ENCODE measurements around the gene ADGRG7. TPM values are rescaled to one million over a fixed set of nuclear protein-coding genes. Genes with fewer than 3 reads are reported as not detected.
"Not testable (repeated sequence)": the region's sequence is repeated elsewhere in the genome, so short reads cannot be mapped to it uniquely, and the experiment has no call there.

The ADGRG7 gene
- total RNA-seq, 1 donor from 2014 or later, result not detected

DNA sequence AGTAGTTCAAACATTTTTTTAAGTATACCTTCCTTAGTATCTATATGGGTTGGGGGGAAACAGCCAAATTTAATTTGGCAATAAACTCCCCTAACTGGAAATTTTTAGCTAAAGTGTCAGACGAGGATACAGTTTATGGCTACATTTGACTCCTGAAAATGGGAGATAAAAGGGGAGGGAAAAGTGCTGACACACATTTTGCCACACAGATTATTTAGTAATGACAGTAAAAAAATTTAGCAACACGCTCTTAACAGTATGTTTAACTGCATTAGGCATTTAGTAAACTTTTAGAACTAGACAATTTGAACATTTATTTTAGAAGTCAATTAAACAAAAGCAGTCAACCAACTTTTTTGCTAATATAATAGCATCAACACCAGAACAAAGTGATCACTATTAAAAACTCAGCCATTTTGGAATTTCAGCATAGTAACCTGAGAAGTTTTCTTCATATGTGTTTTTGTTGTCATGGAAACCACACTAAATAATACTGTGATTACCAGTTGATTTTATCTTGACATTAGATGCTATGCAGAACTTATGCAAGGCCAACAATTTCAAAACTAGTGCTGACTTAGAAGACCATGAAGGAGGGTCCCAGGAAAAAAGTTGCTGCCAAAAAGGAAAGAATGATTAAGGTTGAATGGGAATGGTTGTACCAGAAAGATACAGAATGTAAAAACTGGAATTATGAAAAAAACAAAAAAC is 52.9 kb downstream of the ADGRG7 start:
- Histone ChIP-seq H3K27me3 (ENCODE audit: control insufficient read depth in 3 of 3, insufficient read depth in 3 of 3, low read length in 3 of 3) (no peaks in the 10 kb centered on the region), H3K4me3 (ENCODE audit: low read length in 3 of 3) (no peak overlapping the region), H3K4me1 (ENCODE audit: control insufficient read depth in 3 of 3, insufficient read depth in 3 of 3, low read length in 3 of 3) (no peaks in the 10 kb centered on the region), H3K36me3 (ENCODE audit: control insufficient read depth in 3 of 3, insufficient read depth in 3 of 3, low read length in 3 of 3) (no peaks in the 10 kb centered on the region), H3K9me3 (ENCODE audit: control insufficient read depth in 3 of 3, low read length in 3 of 3) (no peaks in the 10 kb centered on the region), H3K27ac (ENCODE audit: low read depth, low read length) (no peak overlapping the region), H3K9ac (ENCODE audit: low read depth in 1 of 3, low read length in 3 of 3) (no peak overlapping the region)

DNA sequence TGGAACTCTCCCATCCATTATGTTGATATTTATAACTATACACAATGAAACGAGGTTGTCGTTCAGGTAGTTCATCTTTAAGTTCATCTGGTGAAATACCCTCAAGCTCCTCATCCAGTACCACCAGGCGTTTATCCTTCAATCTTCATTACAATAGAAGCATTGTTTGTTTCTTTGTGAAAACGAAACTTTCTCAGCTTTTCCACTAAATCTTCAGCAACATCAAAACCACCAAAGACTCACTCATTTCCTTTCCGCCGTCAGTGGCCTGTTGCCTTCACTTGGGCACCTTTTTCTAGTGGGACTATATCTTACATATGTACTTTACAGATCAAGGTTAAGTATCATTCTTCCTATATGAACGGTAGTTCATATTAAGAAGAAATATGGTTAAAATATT is 55.8 kb downstream of the ADGRG7 start:
- no peak overlapping the region for H3K4me3 ChIP-seq (ENCODE audit: low read length in 3 of 3)
- peaks cover 0 to 2% (median 2%) of the 10 kb centered on the region in 3 donors for H3K9me3 ChIP-seq (ENCODE audit: control insufficient read depth in 3 of 3, low read length in 3 of 3)
- no peak overlapping the region for H3K27ac ChIP-seq (ENCODE audit: low read depth, low read length)
- H3K9ac ChIP-seq (ENCODE audit: low read depth in 1 of 3, low read length in 3 of 3), result no peak overlapping the region
- no peaks in the 10 kb centered on the region for H3K27me3 ChIP-seq (ENCODE audit: control insufficient read depth in 3 of 3, insufficient read depth in 3 of 3, low read length in 3 of 3)
- no peaks in the 10 kb centered on the region for H3K36me3 ChIP-seq (ENCODE audit: control insufficient read depth in 3 of 3, insufficient read depth in 3 of 3, low read length in 3 of 3)
- H3K4me1 ChIP-seq (ENCODE audit: control insufficient read depth in 3 of 3, insufficient read depth in 3 of 3, low read length in 3 of 3), result no peaks in the 10 kb centered on the region

DNA sequence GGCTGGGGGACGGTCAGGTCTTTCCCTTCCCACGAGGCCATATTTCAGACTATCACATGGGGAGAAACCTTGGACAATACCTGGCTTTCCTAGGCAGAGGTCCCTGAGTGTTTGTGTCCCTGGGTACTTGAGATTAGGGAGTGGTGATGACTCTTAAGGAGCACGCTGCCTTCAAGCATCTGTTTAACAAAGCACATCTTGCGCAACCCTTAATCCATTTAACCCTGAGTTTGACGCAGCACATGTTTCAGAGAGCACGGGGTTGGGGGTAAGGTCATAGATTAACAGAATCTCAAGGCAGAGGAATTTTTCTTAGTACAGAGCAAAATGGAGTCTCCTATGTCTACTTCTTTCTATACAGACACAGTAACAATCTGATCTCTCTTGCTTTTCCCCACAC is 57.3 kb downstream of the ADGRG7 start:
- H3K36me3 ChIP-seq (ENCODE audit: control insufficient read depth in 3 of 3, insufficient read depth in 3 of 3, low read length in 3 of 3); H3K27ac ChIP-seq (ENCODE audit: low read depth, low read length); H3K27me3 ChIP-seq (ENCODE audit: control insufficient read depth in 3 of 3, insufficient read depth in 3 of 3, low read length in 3 of 3); H3K4me1 ChIP-seq (ENCODE audit: control insufficient read depth in 3 of 3, insufficient read depth in 3 of 3, low read length in 3 of 3); H3K4me3 ChIP-seq (ENCODE audit: low read length in 3 of 3); H3K9ac ChIP-seq (ENCODE audit: low read depth in 1 of 3, low read length in 3 of 3); H3K9me3 ChIP-seq (ENCODE audit: control insufficient read depth in 3 of 3, low read length in 3 of 3): not testable (repeated sequence)

DNA sequence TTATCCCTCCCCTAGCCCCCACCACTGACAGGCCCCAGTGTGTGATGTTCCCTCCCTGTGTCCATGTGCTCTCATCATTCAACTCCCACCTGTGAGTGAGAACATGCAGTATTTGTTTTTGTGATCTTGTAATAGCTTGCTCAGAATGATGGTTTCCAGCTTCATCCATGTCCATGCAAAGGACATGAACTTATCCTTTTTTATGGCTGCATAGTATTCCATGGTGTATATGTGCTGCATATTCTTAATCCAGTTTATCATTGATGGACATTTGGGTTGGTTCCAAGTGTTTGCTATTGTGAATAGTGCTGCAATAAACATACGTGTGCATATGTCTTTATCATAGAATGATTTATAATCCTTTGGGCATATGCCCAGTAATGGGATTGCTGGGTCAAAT is 57.9 kb downstream of the ADGRG7 start:
- not testable (repeated sequence) for H3K9me3 ChIP-seq (ENCODE audit: control insufficient read depth in 3 of 3, low read length in 3 of 3); H3K27me3 ChIP-seq (ENCODE audit: control insufficient read depth in 3 of 3, insufficient read depth in 3 of 3, low read length in 3 of 3); H3K4me1 ChIP-seq (ENCODE audit: control insufficient read depth in 3 of 3, insufficient read depth in 3 of 3, low read length in 3 of 3); H3K36me3 ChIP-seq (ENCODE audit: control insufficient read depth in 3 of 3, insufficient read depth in 3 of 3, low read length in 3 of 3); H3K27ac ChIP-seq (ENCODE audit: low read depth, low read length); H3K4me3 ChIP-seq (ENCODE audit: low read length in 3 of 3); H3K9ac ChIP-seq (ENCODE audit: low read depth in 1 of 3, low read length in 3 of 3)

DNA sequence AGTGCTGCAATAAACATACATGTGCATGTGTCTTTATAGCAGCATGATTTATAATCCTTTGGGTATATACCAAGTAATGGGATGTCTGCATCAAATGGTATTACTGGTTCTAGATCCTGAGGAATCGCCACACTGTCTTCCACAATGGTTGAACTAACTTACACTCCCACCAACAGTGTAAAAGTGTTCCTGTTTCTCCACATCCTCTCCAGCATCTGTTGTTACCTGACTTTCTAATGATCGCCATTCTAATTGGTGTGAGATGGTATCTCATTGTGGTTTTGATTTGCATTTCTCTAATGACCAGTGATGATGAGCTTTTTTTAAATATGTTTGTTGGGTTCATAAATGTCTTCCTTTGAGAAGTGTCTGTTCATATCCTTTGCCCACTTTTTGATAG is 61.6 kb downstream of the ADGRG7 start:
- H3K4me1 ChIP-seq (ENCODE audit: control insufficient read depth in 3 of 3, insufficient read depth in 3 of 3, low read length in 3 of 3); H3K27ac ChIP-seq (ENCODE audit: low read depth, low read length); H3K9me3 ChIP-seq (ENCODE audit: control insufficient read depth in 3 of 3, low read length in 3 of 3); H3K27me3 ChIP-seq (ENCODE audit: control insufficient read depth in 3 of 3, insufficient read depth in 3 of 3, low read length in 3 of 3); H3K9ac ChIP-seq (ENCODE audit: low read depth in 1 of 3, low read length in 3 of 3); H3K36me3 ChIP-seq (ENCODE audit: control insufficient read depth in 3 of 3, insufficient read depth in 3 of 3, low read length in 3 of 3); H3K4me3 ChIP-seq (ENCODE audit: low read length in 3 of 3): not testable (repeated sequence)

DNA sequence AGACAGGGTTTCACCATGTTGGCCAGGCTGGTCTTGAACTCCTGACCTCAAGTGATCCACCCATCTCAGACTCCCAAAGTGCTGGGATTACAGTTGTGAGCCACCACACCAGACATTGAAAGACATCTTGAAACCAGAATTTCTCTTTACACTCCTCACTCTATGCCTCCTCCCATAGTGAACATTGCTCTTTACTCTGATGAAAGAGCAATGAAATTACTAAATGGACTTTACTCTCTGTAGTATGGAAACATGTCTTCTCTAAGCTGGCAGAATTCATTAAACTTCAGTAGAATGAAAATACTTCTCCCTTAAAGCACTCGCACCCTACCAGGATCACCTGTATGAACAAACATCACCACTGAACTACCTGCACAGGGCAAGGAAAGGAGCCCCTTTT is 72.1 kb downstream of the ADGRG7 start:
- Histone ChIP-seq H3K4me3 (ENCODE audit: low read length in 3 of 3) (no peak overlapping the region), H3K4me1 (ENCODE audit: control insufficient read depth in 3 of 3, insufficient read depth in 3 of 3, low read length in 3 of 3) (no peaks in the 10 kb centered on the region), H3K36me3 (ENCODE audit: control insufficient read depth in 3 of 3, insufficient read depth in 3 of 3, low read length in 3 of 3) (no peaks in the 10 kb centered on the region), H3K9ac (ENCODE audit: low read depth in 1 of 3, low read length in 3 of 3) (no peak overlapping the region), H3K27me3 (ENCODE audit: control insufficient read depth in 3 of 3, insufficient read depth in 3 of 3, low read length in 3 of 3) (no peaks in the 10 kb centered on the region), H3K9me3 (ENCODE audit: control insufficient read depth in 3 of 3, low read length in 3 of 3) (no peaks in the 10 kb centered on the region), H3K27ac (ENCODE audit: low read depth, low read length) (no peak overlapping the region)

DNA sequence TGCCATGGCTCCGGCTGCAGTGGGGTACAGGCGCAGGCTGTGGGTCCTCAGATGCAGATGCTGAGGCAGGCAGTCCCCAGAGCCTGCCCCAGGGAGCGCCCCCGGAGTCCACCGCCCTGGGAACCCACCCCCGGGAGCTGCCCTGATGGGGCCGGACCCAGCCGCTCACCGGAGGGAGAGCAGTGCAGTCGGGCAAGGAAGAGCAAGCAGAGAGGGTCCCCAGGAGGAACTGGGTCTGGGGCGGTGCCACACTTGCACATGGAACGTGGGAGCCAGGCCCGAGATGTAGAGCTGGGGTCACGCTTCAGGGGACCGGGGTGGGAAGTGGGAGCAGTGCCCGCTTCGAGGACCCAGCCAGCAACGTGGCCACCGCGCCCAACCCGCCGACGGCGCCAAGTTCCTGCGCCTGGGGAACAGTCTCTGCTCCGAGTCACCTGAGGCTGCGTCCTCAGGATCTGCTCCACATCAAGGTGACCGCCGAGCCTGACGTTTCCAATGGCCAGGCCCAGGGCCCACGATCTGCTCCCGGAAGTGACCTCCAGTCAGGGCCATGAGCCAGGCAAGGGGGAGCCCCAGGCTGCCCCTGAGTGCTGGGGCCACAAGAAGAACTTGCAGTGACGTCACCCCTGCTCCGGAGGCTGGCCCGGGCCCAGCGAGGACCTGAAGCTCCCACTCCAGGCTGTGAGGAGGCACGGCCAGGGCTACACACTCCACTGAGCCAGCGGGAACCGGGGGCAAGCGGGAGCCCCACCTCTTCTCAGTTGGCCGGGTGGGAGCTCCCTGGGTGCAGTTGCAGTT is 72.9 kb downstream of the ADGRG7 start:
- no peak overlapping the region for H3K27ac ChIP-seq (ENCODE audit: low read depth, low read length)
- H3K4me1 ChIP-seq (ENCODE audit: control insufficient read depth in 3 of 3, insufficient read depth in 3 of 3, low read length in 3 of 3), result no peaks in the 10 kb centered on the region
- H3K36me3 ChIP-seq (ENCODE audit: control insufficient read depth in 3 of 3, insufficient read depth in 3 of 3, low read length in 3 of 3), result no peaks in the 10 kb centered on the region
- H3K27me3 ChIP-seq (ENCODE audit: control insufficient read depth in 3 of 3, insufficient read depth in 3 of 3, low read length in 3 of 3), result no peaks in the 10 kb centered on the region
- H3K9ac ChIP-seq (ENCODE audit: low read depth in 1 of 3, low read length in 3 of 3), result no peak overlapping the region
- no peaks in the 10 kb centered on the region for H3K9me3 ChIP-seq (ENCODE audit: control insufficient read depth in 3 of 3, low read length in 3 of 3)
- peak overlapping the region in 1 of 3 donors; percentile 14 for H3K4me3 ChIP-seq (ENCODE audit: low read length in 3 of 3)

DNA sequence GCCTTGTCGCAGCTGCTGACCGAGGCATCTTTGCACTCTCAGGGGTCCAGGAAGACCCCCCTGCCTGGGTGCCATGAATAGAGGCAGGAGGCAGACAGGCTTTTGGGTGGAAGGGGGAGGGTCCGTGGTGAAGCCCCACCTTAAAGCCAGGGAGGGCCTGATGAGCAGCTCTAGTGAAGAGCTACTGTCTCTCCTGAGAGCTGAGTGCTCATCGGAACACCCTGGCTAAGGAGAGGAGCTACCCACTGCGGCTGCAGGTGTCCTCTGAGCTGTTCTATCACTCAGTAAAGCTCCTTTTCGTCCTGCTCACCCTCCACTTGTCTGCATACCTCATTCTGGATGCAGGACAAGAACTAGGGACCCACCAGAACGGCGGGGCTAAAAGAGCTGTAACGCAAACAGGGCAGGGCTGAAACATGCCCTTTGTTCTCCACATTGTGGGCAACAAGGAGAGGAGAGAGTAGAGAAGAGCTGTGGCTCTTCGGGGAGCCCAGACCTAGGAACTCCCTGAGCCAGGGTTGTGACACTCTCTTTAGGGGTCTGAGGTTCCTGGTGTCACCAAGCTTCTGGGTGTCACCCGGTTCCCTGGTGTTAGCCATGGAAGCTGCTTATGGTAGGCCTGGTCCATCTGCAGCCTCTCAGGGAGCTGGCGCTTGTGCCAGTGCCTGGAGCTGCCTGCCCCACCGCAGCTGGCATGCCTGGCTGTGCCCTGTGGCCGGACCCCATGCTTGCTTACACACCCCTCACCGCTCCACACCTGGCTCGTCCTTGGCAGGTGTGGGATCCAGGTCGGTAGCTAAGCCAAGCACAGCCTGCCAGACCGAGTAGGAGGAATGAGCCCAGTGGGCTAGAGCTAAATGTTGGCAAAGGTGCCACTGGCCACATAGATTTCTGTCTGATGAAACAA is 73.7 kb downstream of the ADGRG7 start:
- Histone ChIP-seq H3K27ac (ENCODE audit: low read depth, low read length) (no peak overlapping the region), H3K9me3 (ENCODE audit: control insufficient read depth in 3 of 3, low read length in 3 of 3) (no peaks in the 10 kb centered on the region), H3K27me3 (ENCODE audit: control insufficient read depth in 3 of 3, insufficient read depth in 3 of 3, low read length in 3 of 3) (no peaks in the 10 kb centered on the region), H3K36me3 (ENCODE audit: control insufficient read depth in 3 of 3, insufficient read depth in 3 of 3, low read length in 3 of 3) (no peaks in the 10 kb centered on the region), H3K4me3 (ENCODE audit: low read length in 3 of 3) (peak overlapping the region in 1 of 3 donors; percentile 14), H3K4me1 (ENCODE audit: control insufficient read depth in 3 of 3, insufficient read depth in 3 of 3, low read length in 3 of 3) (no peaks in the 10 kb centered on the region), H3K9ac (ENCODE audit: low read depth in 1 of 3, low read length in 3 of 3) (no peak overlapping the region)

DNA sequence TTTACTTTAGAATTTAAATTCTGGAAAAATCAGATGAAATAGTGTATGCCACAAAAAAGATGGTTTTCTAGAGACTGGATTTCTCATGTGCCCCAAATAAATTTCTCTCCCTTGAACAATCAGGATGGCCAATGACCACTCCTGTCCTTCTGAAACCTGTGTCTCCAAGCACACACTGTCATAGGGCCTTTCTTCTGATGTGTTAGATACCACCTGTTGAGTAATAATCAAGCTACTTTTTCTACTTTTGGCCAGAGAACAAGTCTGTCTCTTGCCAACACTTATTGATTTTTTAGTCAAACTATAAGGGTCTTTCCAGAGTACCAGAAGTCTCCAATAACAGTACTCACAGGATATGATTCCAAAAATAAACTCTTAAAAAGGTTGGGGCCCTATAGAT is 83.8 kb downstream of the ADGRG7 start:
- Histone ChIP-seq H3K27ac (ENCODE audit: low read depth, low read length) (no peak overlapping the region), H3K36me3 (ENCODE audit: control insufficient read depth in 3 of 3, insufficient read depth in 3 of 3, low read length in 3 of 3) (no peaks in the 10 kb centered on the region), H3K9me3 (ENCODE audit: control insufficient read depth in 3 of 3, low read length in 3 of 3) (no peaks in the 10 kb centered on the region), H3K9ac (ENCODE audit: low read depth in 1 of 3, low read length in 3 of 3) (no peak overlapping the region), H3K4me3 (ENCODE audit: low read length in 3 of 3) (no peak overlapping the region), H3K27me3 (ENCODE audit: control insufficient read depth in 3 of 3, insufficient read depth in 3 of 3, low read length in 3 of 3) (peaks cover 0 to 2% (median 2%) of the 10 kb centered on the region in 3 donors), H3K4me1 (ENCODE audit: control insufficient read depth in 3 of 3, insufficient read depth in 3 of 3, low read length in 3 of 3) (peaks cover 0 to 7% (median 0%) of the 10 kb centered on the region in 3 donors)
